GM21367 (cell line): ENCODE results near the gene CGN.

Source experiments
- ATAC-seq: cut with Tn5 transposase; IDR thresholded peaks from one replicate; pipeline ENCODE4 v1.9.1; 2021; ENCODE audit not compliant: unreplicated experiment

CGN gene

GRCh38 chr1:151501474-151501873, 9.7 kb upstream of the CGN start:
- no peak for ATAC-seq

- ATAC-seq: no peak
Observed at GRCh38 chr1:151502035-151502700, 9.0 kb upstream of the CGN start.

GRCh38 chr1:151502859-151503780, 8.1 kb upstream of the CGN start:
- no peak for ATAC-seq

- no peak for ATAC-seq
Observed at GRCh38 chr1:151504252-151504651, 6.9 kb upstream of the CGN start.

GRCh38 chr1:151504759-151505158, 6.4 kb upstream of the CGN start:
- ATAC-seq: no peak

- ATAC-seq: no peak
Observed at GRCh38 chr1:151508833-151509232, 2.4 kb upstream of the CGN start.

GRCh38 chr1:151509350-151510019, 1.7 kb upstream of the CGN start:
- ATAC-seq: no peak

GRCh38 chr1:151510020-151510405, 1.2 kb upstream of the CGN start:
- ATAC-seq: no peak

GRCh38 chr1:151510614-151510956, 602 bp upstream of the CGN start:
- ATAC-seq: no peak

GRCh38 chr1:151511636-151512215, 539 bp downstream of the CGN start:
- no peak for ATAC-seq

GRCh38 chr1:151512326-151512725, 1.1 kb downstream of the CGN start:
- no peak for ATAC-seq

- no peak for ATAC-seq
Observed at GRCh38 chr1:151512801-151513625, 1.8 kb downstream of the CGN start.

- ATAC-seq: no peak
Observed at GRCh38 chr1:151513626-151514121, 2.5 kb downstream of the CGN start.

GRCh38 chr1:151514366-151514765, 3.2 kb downstream of the CGN start:
- ATAC-seq: no peak

- no peak for ATAC-seq
Observed at GRCh38 chr1:151515265-151515664, 4.1 kb downstream of the CGN start.

- ATAC-seq: no peak
Observed at GRCh38 chr1:151516031-151516511, 4.9 kb downstream of the CGN start.

- ATAC-seq: no peak
Observed at GRCh38 chr1:151518431-151518830, 7.2 kb downstream of the CGN start.

GRCh38 chr1:151518936-151519335, 7.7 kb downstream of the CGN start:
- no peak for ATAC-seq

GRCh38 chr1:151519667-151520066, 8.5 kb downstream of the CGN start:
- no peak for ATAC-seq

- ATAC-seq: no peak
Observed at GRCh38 chr1:151520359-151520758, 9.2 kb downstream of the CGN start.
